ENCODE data around the gene PCDH20. TPM values are rescaled to one million over a fixed set of nuclear protein-coding genes. Genes with fewer than 3 reads are reported as not detected.

The PCDH20 gene
- total RNA-seq = 0.18 TPM in 1 of 2 replicates, not detected in the other

GRCh38 chr13:61415749-61416148 is at the start of gene PCDH20:
PCDH20 (minus strand) TSS chr13:61415849; CDS start chr13:61415158, 691 bp downstream.

All from smooth muscle cell of bladder (primary cell).